WTC11 (cell line): Measurements from ENCODE around the gene ATP12A.

ENCODE experiments used
- ATF3 ChIP-seq: sonication (generic); formaldehyde crosslinking; conservative IDR thresholded peaks from 2 replicates; pipeline ENCODE4 v1.8.1; 2022; ENCODE audit warnings: mild to moderate bottlenecking, missing genetic modification reagents
- CREB1 ChIP-seq: sonication (generic); formaldehyde crosslinking; IDR thresholded peaks from 2 replicates; pipeline ENCODE4 v1.8.0; 2023; ENCODE audit warnings: mild to moderate bottlenecking, missing genetic modification reagents
- CTCF ChIP-seq: fragments of 200-600 bp; IDR thresholded peaks from 2 replicates; pipeline ENCODE4 v1.8.0; 2022; ENCODE audit warnings: antibody characterized with exemption
- NR2C2 ChIP-seq: sonication (generic); formaldehyde crosslinking; IDR thresholded peaks from 2 replicates; pipeline ENCODE4 v1.8.0; 2022; ENCODE audit warnings: mild to moderate bottlenecking, missing genetic modification reagents
- TCF7 ChIP-seq: sonication (generic); formaldehyde crosslinking; IDR thresholded peaks from 2 replicates; pipeline ENCODE4 v1.8.0; 2022; ENCODE audit warnings: mild to moderate bottlenecking, low read depth, missing genetic modification reagents, moderate library complexity
- TP53 ChIP-seq: sonication (generic); formaldehyde crosslinking; IDR thresholded peaks from 2 replicates; pipeline ENCODE4 v1.8.1; 2023; ENCODE audit warnings: mild to moderate bottlenecking, missing genetic modification reagents
- TF ChIP-seq, protein P1 (sequence below): sonication (generic); formaldehyde crosslinking; IDR thresholded peaks from 2 replicates; pipeline ENCODE4 v1.8.1; 2023; ENCODE audit warnings: mild to moderate bottlenecking, moderate library complexity, missing genetic modification reagents

GRCh38 chr13:24700539-24700938, 20.3 kb downstream of the ATP12A start:
- no peak for TF ChIP-seq TCF7 (CRISPR knock-in tag)
- no peak for TF ChIP-seq CTCF
- no peak for TF ChIP-seq NR2C2 (CRISPR knock-in tag)
- TF ChIP-seq, protein P1, sequence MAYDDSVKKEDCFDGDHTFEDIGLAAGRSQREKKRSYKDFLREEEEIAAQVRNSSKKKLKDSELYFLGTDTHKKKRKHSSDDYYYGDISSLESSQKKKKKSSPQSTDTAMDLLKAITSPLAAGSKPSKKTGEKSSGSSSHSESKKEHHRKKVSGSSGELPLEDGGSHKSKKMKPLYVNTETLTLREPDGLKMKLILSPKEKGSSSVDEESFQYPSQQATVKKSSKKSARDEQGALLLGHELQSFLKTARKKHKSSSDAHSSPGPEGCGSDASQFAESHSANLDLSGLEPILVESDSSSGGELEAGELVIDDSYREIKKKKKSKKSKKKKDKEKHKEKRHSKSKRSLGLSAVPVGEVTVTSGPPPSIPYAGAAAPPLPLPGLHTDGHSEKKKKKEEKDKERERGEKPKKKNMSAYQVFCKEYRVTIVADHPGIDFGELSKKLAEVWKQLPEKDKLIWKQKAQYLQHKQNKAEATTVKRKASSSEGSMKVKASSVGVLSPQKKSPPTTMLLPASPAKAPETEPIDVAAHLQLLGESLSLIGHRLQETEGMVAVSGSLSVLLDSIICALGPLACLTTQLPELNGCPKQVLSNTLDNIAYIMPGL (CRISPR knock-in tag) = no peak
- no peak for TF ChIP-seq TP53 (CRISPR knock-in tag)
- TF ChIP-seq ATF3 (CRISPR knock-in tag) = no peak
- no peak for TF ChIP-seq CREB1 (CRISPR knock-in tag)
